Stimulated activated CD8-positive, alpha-beta memory T cell treated with anti-CD3 and anti-CD28 coated beads, Interleukin-12 subunit alpha, Interleukin-12 subunit beta, amount 100 ng/mL, for 4 hours (primary cell): ENCODE data around the gene LPCAT1.

Source experiments
- DNase-seq: peaks from one replicate; pipeline ENCODE4 v3.0.0-alpha.2; 2020; ENCODE audit warnings: low read depth

LPCAT1 gene

GRCh38 chr5:1497795-1498622 is 25.8 kb downstream of the LPCAT1 start:
- DNase-seq = no peak

- no peak for DNase-seq
Measured at GRCh38 chr5:1497242-1497777, 26.4 kb downstream of the LPCAT1 start.

GRCh38 chr5:1495525-1495897 is 28.2 kb downstream of the LPCAT1 start:
- no peak for DNase-seq

GRCh38 chr5:1494780-1495524 is 28.8 kb downstream of the LPCAT1 start:
- DNase-seq = peak; percentile 42

GRCh38 chr5:1493941-1494340 is 29.8 kb downstream of the LPCAT1 start:
- no peak for DNase-seq

GRCh38 chr5:1493413-1493812 is 30.3 kb downstream of the LPCAT1 start:
- DNase-seq = no peak

GRCh38 chr5:1492757-1493156 is 31.0 kb downstream of the LPCAT1 start:
- DNase-seq = no peak

- DNase-seq = no peak
Measured at GRCh38 chr5:1490376-1490775, 33.4 kb downstream of the LPCAT1 start.

GRCh38 chr5:1489754-1490153 is 34.0 kb downstream of the LPCAT1 start:
- DNase-seq = no peak

GRCh38 chr5:1488882-1489680 is 34.7 kb downstream of the LPCAT1 start:
- DNase-seq = no peak

- DNase-seq = no peak
Measured at GRCh38 chr5:1487079-1487764, 36.5 kb downstream of the LPCAT1 start.

- DNase-seq = no peak
Measured at GRCh38 chr5:1486271-1486670, 37.5 kb downstream of the LPCAT1 start.

- no peak for DNase-seq
Measured at GRCh38 chr5:1485579-1486118, 38.1 kb downstream of the LPCAT1 start.

GRCh38 chr5:1484730-1485578 is 38.8 kb downstream of the LPCAT1 start:
- DNase-seq = no peak

GRCh38 chr5:1483856-1484729 is 39.7 kb downstream of the LPCAT1 start:
- no peak for DNase-seq

- no peak for DNase-seq
Measured at GRCh38 chr5:1483064-1483463, 40.7 kb downstream of the LPCAT1 start.

GRCh38 chr5:1481959-1482331 is 41.8 kb downstream of the LPCAT1 start:
- DNase-seq = no peak

- DNase-seq = no peak
Measured at GRCh38 chr5:1481266-1481958, 42.3 kb downstream of the LPCAT1 start.

GRCh38 chr5:1480806-1481205 is 43.0 kb downstream of the LPCAT1 start:
- no peak for DNase-seq
